SK-N-DZ (cell line): ENCODE results near the gene VWA2.
"Not testable (repeated sequence)": the region's sequence is repeated elsewhere in the genome, so short reads cannot be mapped to it uniquely, and the experiment has no call there.

ENCODE experiments used
- DNase-seq: peaks from one replicate; pipeline ENCODE4 v3.0.0-alpha.2; 2015; ENCODE audit warnings: low spot score

Gene VWA2

DNA sequence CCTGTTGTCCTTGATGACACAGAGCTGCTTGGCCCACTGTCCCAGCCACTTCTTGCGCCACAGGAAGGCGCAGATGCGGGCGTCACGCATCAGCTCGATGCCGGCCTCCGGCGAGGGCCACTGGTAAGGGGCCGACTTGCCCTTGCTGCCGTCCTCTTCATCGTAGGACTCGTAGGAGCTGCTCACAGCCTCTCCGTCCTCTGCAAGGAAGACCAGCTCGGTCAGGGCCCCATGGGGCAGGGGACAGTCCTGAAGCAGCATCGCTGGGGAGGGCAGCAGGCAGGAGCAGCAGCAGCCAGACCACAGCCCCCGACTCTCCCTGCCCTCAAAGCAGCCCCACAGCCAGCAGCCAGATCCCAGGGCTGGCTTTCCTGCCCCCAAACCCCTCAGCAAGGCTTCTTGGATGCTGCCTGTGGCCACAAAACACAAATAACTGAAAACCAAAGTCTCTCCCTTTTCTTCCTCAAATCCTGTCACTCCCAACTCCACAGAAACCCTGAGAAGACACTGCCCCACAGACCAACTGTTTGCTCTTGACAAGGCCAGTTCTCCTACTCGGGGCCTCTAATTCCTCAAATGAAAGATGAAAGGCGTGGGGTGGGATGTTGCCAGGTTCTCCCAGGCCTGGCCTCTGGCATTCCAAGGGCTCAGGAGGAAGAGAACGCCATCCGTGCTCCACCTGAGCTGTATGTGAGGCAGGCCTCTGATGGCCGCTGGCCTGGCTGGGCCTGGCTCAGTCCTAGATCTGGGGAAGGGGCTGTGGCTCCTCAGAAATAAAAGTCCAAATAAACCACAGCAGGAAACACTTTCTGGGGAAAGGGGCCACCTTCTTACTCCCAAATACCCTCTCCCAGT is 76.7 kb downstream of the VWA2 start:
- no peak for DNase-seq

DNA sequence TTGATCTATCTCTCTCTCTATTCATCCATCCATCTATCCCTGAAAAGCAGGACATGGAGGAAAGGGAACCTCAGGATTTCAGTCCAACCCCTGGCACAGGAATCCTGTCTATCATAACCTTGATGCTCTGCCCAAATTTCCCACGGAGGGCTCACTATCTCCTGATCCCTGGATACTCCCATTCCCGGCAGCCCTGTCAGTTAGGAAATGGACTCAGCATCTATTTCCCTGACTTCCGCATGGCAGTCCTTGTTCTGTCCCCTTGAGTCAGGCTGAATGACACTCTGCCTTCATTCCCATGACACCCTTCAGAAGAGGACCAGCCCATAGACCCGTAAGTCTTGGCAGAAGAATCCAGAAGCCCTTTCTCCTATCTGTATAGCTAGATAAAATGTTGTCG is 77.7 kb downstream of the VWA2 start:
- DNase-seq, result no peak

GRCh38 chr10:114319406-114320248 is 80.6 kb downstream of the VWA2 start:
- DNase-seq, result no peak

- no peak for DNase-seq
Observed at GRCh38 chr10:114320249-114321116, 81.4 kb downstream of the VWA2 start.

- peak; percentile 89 for DNase-seq
Observed at GRCh38 chr10:114322344-114322743, 83.3 kb downstream of the VWA2 start.

DNA sequence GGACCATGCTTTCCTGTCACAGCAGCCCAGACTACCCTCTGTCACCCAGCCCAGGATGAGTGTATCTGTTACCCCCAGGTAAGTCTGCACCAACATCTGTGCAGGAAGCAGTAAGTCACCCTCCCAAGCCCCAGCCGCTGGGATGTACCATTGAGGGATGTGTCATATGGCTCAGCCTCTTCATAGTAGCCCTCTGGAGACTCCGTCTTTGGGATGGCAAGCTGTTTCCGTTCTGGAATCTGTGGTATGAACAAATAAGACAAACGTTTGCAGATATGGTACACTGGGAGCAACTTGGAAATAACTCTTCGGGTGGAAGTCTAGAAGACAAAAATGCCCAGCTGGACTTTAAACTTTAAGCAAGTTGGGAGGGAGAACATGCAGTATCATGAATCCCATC is 84.0 kb downstream of the VWA2 start:
- no peak for DNase-seq

- DNase-seq, result no peak
Observed at GRCh38 chr10:114326795-114327194, 87.7 kb downstream of the VWA2 start.

- no peak for DNase-seq
Observed at GRCh38 chr10:114327537-114328440, 88.7 kb downstream of the VWA2 start.

DNA sequence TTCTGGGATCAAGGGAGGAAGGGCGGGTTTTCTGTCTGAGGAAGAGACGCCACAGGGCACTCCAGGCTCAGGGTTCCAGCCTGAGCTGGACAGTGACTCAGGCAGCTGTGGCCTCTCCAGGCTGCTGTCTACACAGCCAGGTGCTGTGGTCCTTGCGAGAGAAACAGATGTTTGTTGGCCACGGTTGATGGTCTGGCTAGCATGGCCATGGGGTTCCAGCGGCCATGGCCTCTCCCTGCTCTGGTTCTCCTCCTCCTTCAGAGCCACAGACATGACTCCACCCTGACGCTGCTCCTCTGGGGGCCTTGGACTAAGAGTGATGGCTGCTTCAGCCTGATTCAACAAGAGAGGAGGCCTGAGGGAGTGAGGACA is 89.4 kb downstream of the VWA2 start:
- no peak for DNase-seq

GRCh38 chr10:114328874-114329273 is 89.8 kb downstream of the VWA2 start:
- no peak for DNase-seq

DNA sequence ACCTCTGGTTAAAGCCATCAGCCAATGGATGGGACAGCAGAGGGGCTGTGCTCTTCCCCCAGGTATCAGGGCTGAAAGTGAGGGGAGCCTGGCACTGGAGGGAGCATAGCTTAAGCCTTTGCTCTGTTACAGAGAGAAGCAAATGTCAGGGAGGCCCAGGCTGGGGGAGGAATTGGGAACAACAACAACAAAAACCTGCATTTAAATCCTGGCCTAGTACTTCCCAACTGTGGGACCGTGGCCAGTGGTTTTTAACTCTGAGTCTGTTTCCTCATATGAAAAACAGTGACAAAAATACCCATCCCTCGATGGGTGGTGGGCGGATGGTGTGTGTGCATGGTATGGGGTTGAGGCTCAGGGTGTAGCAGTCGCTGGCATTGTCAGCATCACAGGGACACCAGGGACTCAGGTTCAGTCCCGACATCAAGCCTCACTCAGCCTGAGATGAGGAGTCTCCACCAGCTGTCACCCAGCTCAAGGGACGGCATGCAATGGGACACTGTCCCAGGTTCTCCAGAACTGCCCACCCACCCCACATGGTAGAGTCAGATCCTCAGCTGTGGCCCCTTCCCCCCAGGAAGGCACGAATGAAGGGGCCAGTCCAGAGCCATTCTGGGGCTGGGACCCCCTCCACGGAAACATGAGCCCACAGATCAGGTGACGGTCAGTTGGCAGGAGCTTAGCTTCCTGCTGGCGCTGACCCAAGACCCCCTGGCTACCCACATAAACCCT is 90.7 kb downstream of the VWA2 start:
- no peak for DNase-seq

GRCh38 chr10:114332301-114333192 is 93.5 kb downstream of the VWA2 start:
- no peak for DNase-seq

DNA sequence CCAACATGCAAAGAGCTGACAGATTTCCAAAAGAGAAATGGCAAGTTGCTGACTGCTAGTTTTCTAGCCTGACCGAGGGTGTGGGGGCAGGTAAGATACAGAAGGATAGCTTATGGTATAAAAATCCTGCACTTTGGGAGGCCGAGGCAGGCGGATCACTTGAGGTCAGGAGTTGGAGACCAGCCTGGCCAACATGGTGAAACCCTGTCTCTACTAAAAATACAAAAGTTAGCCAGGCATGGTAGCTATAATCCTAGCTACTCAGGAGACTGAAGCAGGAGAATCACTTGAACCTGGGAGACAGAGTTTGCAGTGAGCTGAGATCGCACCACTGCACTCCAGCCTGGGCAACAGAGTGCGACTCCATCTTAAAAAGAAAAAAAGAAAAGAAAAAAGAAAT is 94.4 kb downstream of the VWA2 start:
- DNase-seq, result not testable (repeated sequence)

GRCh38 chr10:114334301-114334700 is 95.2 kb downstream of the VWA2 start:
- no peak for DNase-seq

- no peak for DNase-seq
Observed at GRCh38 chr10:114335614-114336013, 96.6 kb downstream of the VWA2 start.

DNA sequence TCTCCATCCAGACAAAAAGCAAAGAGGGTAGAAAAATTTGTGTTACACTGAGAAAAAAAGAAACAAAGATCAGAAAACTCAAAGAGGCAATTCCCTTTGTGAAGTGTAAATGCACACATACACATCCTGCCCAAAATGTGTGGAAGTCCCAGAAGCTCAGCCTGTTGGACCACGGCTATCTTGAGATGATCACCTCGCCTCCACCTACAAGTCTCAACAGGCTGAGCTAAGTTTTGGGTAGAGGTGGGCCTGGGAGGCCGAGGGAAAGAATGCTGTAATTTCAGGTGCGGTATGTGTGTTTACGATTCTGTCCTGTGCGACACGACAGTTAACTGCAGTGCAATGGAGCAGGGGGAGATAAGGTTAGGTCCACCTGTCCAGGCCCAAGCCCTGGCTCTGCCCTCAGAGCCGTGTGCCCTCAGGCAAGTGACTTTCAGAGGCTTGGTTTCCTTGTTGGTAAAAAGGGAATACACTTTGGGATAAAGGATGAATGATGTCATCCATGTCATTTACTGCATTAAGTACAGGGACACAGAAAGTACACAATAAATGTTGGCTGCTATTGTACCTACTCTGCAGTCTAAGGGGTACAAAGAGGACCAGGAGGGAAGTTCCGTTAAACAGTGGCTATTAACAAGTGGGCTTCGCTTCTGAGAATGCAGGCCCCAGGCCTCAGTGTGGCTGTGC is 97.9 kb downstream of the VWA2 start:
- no peak for DNase-seq

- DNase-seq, result no peak
Observed at GRCh38 chr10:114337510-114338462, 98.7 kb downstream of the VWA2 start.
